Keratinocyte (primary cell): ENCODE data around the gene MGAT1.

Experiments
- CTCF ChIP-seq, 3 experiments: IDR thresholded peaks in 1 of 3; conservative IDR thresholded peaks in 1 of 3; optimal IDR thresholded peaks in 1 of 3; 2 replicates in 2 of 3; 3 replicates in 1 of 3; pipeline versions ENCODE3 to v1.5.1; 2011; ENCODE audit warnings: low read length in 3 of 3, mild to moderate bottlenecking in 3 of 3, moderate library complexity in 2 of 3, control low read depth in 1 of 3, inconsistent platforms in 1 of 3; ENCODE audit not compliant: insufficient read depth in 2 of 3; ENCODE audit errors: extremely low read depth in 1 of 3
- EZH2 ChIP-seq: IDR thresholded peaks from one replicate; pipeline ENCODE4 v1.6.1; 2012; ENCODE audit warnings: inconsistent platforms, mild to moderate bottlenecking, low read length, moderate library complexity

- TF ChIP-seq CTCF (optimal IDR thresholded peaks at IDR 0.05 in 1 of 3, IDR thresholded peaks at IDR 0.05 in 1 of 3, conservative IDR thresholded peaks at IDR 0.05 in 1 of 3; ENCODE audit: extremely low read depth in 1 of 3, insufficient read depth in 2 of 3, low read length in 3 of 3), result no peak
- no peak for TF ChIP-seq EZH2
Measured at GRCh38 chr5:180848265-180848664, 45.7 kb upstream of the MGAT1 start.
